Measurements from ENCODE around the gene DNM2.

GRCh38 chr19:10870501-10870954 is 152.6 kb downstream of the DNM2 start:
- TF ChIP-seq REST (IDR thresholded peaks at IDR 0.05; ENCODE audit: insufficient read depth in 1 of 2, low read depth in 2 of 2, low read length in 2 of 2) (no peak), POLR2AphosphoS5 (IDR thresholded peaks at IDR 0.05; ENCODE audit: low read depth, low read length) (no peak; the same call in 1 of the 2 replicates)
